HG02642 (cell line): ENCODE measurements around the gene RRM2.

Experiments used
- ATAC-seq: cut with Tn5 transposase; IDR thresholded peaks from one replicate; pipeline ENCODE4 v1.9.1; 2021; ENCODE audit warnings: mild to moderate bottlenecking; ENCODE audit not compliant: unreplicated experiment, poor library complexity

Gene RRM2

DNA sequence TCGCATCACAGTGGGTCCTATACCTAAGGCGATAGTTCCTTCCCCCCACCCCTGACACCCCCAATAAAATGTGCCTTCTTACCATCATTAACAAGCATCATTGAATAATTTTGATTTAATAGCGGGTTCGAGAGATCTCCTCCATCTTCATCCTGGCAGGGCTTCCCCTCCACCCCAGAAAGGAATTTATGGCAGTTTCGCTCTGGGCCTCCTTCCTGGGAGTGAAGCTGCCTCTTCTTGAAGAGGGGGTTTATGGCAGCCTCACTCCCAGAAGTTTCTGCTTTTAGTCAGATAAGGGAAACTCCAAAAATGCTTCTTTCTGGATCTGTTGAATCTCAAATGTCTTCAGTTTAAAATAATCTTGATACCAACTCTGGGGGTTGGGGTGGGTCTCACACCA lies 45.7 kb downstream of the RRM2 start:
- no peak for ATAC-seq

DNA sequence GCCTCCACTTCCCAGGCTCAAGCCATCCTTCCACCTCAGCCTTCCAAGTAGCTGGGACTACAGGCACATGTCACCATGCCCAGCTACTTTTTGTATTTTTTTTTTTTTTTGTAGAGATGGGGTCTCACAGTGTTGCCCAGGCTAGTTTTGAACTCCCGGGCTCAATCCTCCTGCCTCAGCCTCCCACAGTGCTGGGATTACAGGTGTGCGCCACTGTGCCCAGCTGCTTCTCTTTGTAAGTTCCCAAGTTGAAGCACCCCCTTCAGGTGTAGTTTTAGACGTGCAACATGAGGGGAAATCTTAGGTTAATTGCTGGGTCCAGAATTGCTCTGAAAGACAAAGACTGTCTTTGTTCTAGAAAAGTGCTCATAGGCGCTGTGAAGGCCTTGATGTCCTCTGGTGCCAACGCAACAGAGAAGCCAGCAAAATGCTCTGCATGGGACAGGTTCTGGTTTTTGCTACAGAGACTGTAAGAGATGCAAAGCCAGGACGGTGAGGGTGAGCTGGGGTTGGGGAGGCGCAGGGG lies 46.6 kb downstream of the RRM2 start:
- ATAC-seq, result no peak

DNA sequence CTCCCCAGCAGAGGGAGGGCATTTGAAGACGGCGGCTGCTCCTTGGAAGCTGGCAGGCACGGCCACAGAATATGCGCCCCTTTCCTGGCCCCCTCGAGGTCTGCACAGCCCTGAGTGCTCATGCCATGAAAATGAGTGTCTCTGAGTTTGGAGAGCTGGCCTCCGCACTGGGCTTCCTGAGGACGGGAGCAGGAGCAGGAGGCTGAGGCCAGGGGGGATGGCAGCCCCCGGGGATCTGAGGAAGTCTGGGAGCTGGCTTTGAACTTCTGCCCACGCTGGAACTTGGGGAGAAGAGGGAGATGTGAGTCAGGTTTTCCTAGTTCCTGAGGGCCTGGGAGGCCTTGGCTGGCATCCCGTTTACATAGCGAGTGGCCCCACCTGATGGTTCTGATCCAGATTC lies 47.0 kb downstream of the RRM2 start:
- ATAC-seq, result no peak

DNA sequence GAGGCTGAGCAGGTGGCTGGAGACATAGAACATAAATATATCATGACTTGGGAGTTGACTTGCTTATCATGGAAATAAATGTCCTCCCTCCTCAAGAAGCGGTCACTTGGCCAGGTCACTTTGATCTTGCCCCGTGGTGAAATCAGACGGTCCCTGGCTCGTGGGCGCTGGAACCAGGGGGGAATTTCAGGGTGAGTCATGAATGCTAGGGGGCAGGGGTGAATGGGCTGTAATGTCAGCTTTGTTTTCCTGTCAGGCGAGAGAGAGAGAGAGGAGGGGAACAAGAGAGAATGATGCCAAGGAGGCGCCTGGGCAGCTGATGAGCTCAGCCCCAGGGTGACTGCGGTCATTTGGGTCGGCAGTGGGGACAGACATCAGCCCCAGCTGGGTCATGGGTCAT lies 47.7 kb downstream of the RRM2 start:
- no peak for ATAC-seq

DNA sequence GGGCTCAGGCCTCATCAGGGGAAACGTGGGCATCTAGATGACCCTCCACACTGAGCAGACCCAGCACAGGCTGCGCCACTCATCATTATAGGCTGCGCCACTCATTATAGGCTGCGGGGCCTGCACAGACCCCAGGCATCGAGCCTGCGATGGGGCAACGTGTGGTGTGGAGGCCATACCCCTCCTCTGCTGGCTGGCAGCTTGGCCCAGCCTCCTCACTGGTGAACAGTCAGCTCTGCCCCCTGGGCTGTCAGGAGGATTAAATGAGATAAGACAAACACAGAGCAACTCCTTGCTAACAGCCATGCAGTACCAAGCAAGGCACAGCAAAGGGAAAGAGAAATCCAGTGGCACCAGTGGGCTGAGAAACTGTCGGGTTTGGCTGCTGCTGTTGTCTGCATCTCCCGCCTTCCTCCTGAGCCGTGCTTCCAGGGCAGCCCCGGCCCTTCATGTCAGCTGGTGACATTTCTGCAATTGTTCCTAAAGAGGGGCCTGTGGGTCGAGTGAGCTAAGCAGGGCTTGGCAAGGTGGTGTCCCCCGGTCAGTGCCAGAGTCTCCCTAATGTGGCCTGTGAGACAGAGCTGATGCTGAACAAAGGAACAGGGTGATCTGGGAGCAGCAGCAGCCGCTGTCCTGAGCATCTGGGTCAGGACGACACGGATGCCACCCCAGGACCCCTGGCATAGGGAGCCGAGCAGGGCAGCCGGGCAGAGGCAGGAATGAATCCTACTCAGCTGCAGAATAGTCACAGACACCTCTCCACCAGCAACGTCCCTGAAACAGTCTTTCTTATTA lies 48.7 kb downstream of the RRM2 start:
- ATAC-seq, result no peak

DNA sequence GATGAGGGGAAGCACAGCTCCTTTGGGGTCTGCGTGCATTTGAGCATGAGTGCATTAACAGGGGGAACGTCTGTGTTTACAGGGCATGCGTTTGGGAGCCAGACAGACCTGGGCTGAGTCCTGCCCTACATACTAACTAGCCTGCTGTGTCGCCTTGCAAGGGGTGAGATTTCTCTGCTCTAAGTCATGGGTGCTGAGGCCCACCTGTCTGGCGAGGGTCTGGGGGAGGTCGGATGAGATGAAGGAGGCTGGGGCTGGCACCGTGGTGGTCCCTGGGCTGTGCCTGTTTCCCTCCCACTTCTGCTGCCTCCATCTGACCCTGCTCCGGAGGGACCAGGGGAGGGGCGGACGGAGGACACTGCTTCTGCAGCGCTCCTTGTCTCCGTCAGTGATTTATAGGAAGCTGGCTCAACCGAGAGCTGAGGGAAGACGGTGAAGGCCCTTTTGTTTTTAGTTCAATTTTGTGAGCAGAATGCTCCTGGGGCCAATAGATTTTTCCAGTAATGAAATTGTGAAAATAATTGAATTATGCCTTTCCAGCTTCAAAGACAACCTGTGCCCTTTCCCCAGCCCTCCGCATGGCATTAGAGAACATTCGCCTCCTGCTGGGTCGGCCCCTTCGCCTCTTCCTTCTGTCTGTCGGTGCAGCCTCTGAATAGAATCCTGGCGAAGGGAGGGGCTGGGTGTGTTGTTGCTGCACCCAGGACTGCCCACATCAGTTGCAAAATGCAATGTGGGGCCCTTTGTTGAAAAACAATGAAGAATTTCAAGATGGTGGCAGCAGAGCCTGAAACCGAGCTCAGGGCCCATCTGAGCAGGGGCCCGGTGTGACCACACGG lies 49.7 kb downstream of the RRM2 start:
- ATAC-seq, result no peak

DNA sequence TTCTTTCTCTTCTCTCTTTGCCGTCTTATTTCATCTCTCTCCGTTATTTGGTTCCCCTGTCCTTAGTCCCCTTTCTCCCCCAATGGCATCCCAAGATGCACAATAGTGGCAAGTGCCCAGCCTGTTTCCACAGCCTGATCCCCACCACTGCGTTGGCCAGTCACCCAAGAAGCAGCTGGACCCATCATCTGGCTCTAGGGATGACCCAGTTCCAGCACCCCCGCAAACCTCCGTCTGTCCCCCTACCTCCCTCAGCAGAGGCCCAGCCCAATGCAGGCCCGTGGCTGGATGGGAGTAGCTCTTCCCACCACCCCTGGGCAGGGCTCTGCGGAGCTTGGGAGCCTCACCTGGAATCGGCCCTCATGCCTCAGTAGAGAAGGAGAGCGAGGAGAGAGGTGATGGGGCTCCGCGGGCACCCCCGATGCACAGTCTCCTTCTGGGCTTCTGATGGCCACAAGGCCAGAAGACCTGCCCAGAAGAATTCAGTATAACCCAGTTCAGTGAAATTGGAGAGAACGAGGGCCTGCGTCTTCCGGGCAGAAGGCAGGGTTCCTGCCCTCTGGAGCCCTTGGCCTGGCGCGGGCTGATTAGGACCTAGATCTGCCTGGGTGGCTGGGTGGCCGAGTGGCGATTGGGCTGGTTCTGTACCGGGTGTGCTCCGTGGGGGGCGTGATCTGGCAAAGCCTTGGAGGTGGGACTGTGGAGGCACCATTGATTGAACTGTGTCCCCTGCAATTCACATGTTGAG lies 50.9 kb downstream of the RRM2 start:
- no peak for ATAC-seq

DNA sequence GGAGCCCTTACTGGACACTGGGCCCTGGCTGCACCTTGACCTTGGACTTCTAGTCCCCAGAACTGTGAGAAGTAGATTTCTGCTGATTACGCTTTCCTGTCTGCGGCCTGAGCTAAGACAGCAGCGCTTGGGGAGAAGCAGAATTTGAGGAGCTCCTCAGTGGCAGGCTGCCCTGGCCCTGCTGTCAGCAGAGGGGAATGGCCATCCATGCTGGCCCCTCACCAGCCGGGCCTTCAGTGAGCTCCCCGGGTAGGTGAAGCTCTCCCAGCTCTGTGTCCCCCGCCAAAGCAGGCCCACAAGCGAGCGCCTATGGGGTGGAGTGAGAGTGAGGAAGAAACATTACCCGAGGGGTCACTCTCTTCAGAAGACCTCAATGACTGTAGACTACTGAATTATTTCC lies 51.6 kb downstream of the RRM2 start:
- no peak for ATAC-seq

DNA sequence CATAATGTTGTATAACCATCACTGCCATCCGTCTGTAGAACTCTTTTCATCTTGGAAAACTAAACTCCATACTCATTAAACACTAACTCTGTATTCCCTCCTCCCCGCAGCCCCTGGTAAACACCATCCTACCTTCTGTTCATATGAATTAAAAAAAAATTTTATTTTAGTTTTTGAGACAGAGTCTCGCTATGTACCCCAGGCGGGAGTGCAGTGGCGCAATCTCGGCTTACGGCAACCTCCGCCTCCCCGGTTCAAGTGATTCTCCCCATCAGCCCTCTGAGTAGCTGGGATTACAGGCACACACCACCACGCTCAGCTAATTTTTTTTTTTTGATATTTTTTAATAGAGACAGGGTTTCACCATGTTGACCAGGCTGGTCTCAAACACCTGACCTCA lies 52.9 kb downstream of the RRM2 start:
- no peak for ATAC-seq

DNA sequence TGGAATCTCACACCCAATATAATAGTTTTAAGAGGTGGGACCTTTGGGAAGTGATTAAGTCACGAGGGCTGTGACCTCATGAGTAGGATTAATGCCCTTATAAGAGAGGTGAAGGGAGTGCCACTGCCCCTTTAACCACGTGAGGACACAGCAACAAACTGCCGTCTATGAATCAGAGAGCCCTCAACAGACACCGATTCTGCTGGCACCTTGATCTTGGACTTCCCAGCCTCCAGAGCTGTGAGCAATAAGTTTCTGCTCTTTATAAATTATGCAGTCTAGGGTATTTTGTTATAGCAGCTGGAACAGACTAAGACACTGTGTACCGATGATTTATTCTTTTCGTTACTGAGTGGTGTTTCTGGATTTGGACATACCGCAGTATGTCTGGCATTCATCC lies 56.2 kb downstream of the RRM2 start:
- ATAC-seq, result no peak

DNA sequence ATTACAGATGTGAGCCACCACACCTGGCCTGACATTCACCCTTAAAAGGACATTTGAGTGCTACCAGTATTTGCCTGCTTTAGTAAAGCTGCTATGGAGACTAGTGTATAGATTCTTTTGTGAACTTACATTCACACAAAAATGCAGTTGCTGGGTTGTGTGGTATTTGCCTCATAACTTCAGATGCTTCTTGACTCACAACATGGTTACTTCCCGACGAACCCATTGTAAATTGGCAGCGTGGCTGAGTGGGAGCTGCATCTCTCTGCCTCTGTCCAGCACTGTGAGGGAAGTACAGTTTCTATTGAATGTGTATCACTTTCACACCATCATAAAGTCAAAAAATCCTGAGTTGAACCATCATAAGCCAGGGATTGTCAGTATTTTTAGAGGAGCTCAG lies 56.9 kb downstream of the RRM2 start:
- ATAC-seq, result no peak

DNA sequence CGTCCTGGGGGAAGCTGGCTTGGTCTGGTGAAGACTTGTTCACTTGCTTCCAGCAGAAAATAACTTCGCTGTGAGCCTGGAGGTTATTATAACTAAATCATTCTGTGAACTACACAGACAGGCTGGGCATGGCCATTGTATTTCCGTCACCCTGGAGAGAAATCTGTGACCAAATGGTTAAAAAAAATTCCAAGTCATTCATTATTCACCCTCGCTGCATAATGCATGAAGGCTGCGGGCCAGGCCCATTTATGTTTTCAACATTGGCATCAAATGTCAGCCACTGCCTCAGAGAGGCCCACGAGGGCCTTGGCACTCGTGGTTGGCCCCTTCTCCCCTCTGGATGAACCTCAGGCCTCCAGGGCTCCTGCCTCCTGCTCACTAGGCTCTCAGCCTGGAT lies 57.7 kb downstream of the RRM2 start:
- no peak for ATAC-seq
